HG03521 (cell line): ENCODE results near the gene DNA2.

Experiments used
- ATAC-seq: cut with Tn5 transposase; IDR thresholded peaks from one replicate; pipeline ENCODE4 v1.9.1; 2021; ENCODE audit warnings: mild to moderate bottlenecking, moderate library complexity; ENCODE audit not compliant: unreplicated experiment

Gene DNA2

DNA sequence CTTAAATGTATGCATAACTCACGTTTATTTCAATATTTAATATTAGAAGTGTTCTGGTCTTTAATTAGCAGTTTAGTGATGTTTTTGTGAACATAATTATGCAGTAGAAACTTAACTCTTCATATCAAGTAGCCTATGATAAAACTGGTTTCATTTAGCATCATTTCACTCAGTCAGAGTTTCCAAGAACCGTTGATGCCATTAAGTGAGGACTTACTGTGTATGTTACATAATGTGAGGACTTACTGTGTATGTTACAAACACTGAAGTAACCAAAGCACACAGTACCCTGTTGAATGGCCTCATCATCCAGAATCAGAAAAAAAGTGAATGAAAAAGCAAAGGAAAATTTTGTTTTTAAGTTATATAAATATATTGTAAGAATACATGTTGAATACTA, 106.2 kb downstream of the DNA2 start:
- ATAC-seq, result no peak

GRCh38 chr10:68364101-68364886, 107.5 kb downstream of the DNA2 start:
- ATAC-seq, result no peak
